GM12873 (cell line): ENCODE results near the gene FOS.

Experiments
- TF ChIP-seq, protein P1 (sequence below): IDR thresholded peaks from 2 replicates; pipeline ENCODE4 v1.5.1; 2012; ENCODE audit warnings: low read depth, mild to moderate bottlenecking, moderate library complexity, low read length, control low read depth; ENCODE audit not compliant: insufficient read depth; ENCODE audit errors: missing control alignments

The FOS gene

GRCh38 chr14:75331471-75331870, 52.8 kb downstream of the FOS start:
- TF ChIP-seq, protein P1, sequence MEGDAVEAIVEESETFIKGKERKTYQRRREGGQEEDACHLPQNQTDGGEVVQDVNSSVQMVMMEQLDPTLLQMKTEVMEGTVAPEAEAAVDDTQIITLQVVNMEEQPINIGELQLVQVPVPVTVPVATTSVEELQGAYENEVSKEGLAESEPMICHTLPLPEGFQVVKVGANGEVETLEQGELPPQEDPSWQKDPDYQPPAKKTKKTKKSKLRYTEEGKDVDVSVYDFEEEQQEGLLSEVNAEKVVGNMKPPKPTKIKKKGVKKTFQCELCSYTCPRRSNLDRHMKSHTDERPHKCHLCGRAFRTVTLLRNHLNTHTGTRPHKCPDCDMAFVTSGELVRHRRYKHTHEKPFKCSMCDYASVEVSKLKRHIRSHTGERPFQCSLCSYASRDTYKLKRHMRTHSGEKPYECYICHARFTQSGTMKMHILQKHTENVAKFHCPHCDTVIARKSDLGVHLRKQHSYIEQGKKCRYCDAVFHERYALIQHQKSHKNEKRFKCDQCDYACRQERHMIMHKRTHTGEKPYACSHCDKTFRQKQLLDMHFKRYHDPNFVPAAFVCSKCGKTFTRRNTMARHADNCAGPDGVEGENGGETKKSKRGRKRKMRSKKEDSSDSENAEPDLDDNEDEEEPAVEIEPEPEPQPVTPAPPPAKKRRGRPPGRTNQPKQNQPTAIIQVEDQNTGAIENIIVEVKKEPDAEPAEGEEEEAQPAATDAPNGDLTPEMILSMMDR, result no peak
